Peyer's patch (tissue), 4 donors: Measurements from ENCODE around the gene TCEAL4. TPM values are rescaled to one million over a fixed set of nuclear protein-coding genes. Genes with fewer than 3 reads are reported as not detected.

Experiments used
- DNase-seq, 3 donors: peaks; one replicate each; pipeline ENCODE4 v3.0.0-alpha.2; 2017 to 2019
- H3K27ac ChIP-seq, 4 donors: fragments of 200-600 bp; sonication (generic); one replicate each; pipeline ENCODE4 v1.5.1; 2016 to 2019
- H3K27me3 ChIP-seq, 2 donors: fragments of 200-600 bp; sonication (generic); one replicate each; pipeline ENCODE4 v1.5.1; 2019
- H3K36me3 ChIP-seq, 3 donors: fragments of 200-600 bp; sonication (generic); one replicate each; pipeline ENCODE4 v1.5.1; 2016 to 2019
- H3K4me1 ChIP-seq, 4 donors: fragments of 200-600 bp; sonication (generic); one replicate each; pipeline ENCODE4 v1.5.1; 2016 to 2019
- H3K4me3 ChIP-seq, 4 donors: fragments of 200-600 bp; sonication (generic); 1 replicate in 3 of 4; 2 replicates in 1 of 4; pipeline ENCODE4 v1.5.1; 2016 to 2019; ENCODE audit warnings: mild to moderate bottlenecking in 1 of 4
- H3K9me3 ChIP-seq, 4 donors: fragments of 200-600 bp; sonication (generic); one replicate each; pipeline ENCODE4 v1.5.1; 2016 to 2019; ENCODE audit warnings: mild to moderate bottlenecking in 1 of 4
- POLR2A ChIP-seq, 2 donors: fragments of 450-650 bp; IDR thresholded peaks; one replicate each; pipeline ENCODE4 v1.5.1; 2017; ENCODE audit warnings: antibody characterized with exemption in 2 of 2, mild to moderate bottlenecking in 2 of 2, moderate library complexity in 2 of 2
- total RNA-seq, 4 donors: library from RNA; depleted of rRNA; stranded (reverse); fragments of >200 nt; gene quantifications; one replicate each; pipeline ENCODE4 v1.1.0, GENCODE V29; 2016
- TF ChIP-seq, protein P1 (sequence below), 6 experiments: fragments of 450-650 bp in 4 of 6; fragments of 200-600 bp in 2 of 6; sonication (generic) in 1 of 6; IDR thresholded peaks; one replicate each; pipeline ENCODE4 v1.5.1; 2017 to 2019; ENCODE audit warnings: antibody characterized with exemption in 6 of 6, mild to moderate bottlenecking in 3 of 6, moderate library complexity in 1 of 6

The TCEAL4 gene
- total RNA-seq, 4 donors from 2014 or later: 11.5 to 94.9 (median 18.8) TPM

- no peak for DNase-seq
- no peaks in the 10 kb centered on the region for H3K27me3 ChIP-seq
- TF ChIP-seq, protein P1, sequence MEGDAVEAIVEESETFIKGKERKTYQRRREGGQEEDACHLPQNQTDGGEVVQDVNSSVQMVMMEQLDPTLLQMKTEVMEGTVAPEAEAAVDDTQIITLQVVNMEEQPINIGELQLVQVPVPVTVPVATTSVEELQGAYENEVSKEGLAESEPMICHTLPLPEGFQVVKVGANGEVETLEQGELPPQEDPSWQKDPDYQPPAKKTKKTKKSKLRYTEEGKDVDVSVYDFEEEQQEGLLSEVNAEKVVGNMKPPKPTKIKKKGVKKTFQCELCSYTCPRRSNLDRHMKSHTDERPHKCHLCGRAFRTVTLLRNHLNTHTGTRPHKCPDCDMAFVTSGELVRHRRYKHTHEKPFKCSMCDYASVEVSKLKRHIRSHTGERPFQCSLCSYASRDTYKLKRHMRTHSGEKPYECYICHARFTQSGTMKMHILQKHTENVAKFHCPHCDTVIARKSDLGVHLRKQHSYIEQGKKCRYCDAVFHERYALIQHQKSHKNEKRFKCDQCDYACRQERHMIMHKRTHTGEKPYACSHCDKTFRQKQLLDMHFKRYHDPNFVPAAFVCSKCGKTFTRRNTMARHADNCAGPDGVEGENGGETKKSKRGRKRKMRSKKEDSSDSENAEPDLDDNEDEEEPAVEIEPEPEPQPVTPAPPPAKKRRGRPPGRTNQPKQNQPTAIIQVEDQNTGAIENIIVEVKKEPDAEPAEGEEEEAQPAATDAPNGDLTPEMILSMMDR (IDR thresholded peaks at IDR 0.05): no peak
- no peak for TF ChIP-seq POLR2A (IDR thresholded peaks at IDR 0.05)
- no peaks in the 10 kb centered on the region for H3K4me1 ChIP-seq
- no peaks in the 10 kb centered on the region for H3K36me3 ChIP-seq
- no peaks in the 10 kb centered on the region for H3K9me3 ChIP-seq
- peak overlapping the region in 1 of 4 donors; percentile 26 for H3K27ac ChIP-seq
- H3K4me3 ChIP-seq: no peak overlapping the region
Observed at GRCh38 chrX:103539695-103540094, 45.6 kb upstream of the TCEAL4 start.

- no peaks in the 10 kb centered on the region for H3K36me3 ChIP-seq
- TF ChIP-seq, protein P1 (IDR thresholded peaks at IDR 0.05): no peak
- TF ChIP-seq POLR2A (IDR thresholded peaks at IDR 0.05): no peak
- H3K4me1 ChIP-seq: no peaks in the 10 kb centered on the region
- no peaks in the 10 kb centered on the region for H3K9me3 ChIP-seq
- no peaks in the 10 kb centered on the region for H3K27me3 ChIP-seq
- no peak for DNase-seq
- H3K4me3 ChIP-seq: no peak overlapping the region
- H3K27ac ChIP-seq: no peak overlapping the region
Observed at GRCh38 chrX:103540145-103540544, 45.2 kb upstream of the TCEAL4 start.

DNA sequence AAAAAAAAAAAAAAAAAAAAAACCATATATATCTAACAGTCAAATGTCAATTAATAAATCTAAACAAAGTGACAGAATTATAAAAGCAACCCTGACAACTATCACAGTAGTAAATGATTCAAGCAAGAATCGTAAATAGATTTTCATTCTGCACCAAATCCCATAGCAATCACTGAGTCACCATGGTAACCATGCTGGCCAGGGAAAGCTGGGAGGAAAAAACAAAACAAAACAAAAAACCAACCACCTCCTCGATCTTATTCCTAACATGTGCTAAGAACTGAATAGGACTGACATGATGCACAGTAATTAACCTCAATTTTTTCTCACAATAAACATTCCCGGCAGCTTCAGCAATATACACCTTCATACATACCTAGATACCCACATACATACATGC, 35.4 kb upstream of the TCEAL4 start:
- H3K4me1 ChIP-seq: no peaks in the 10 kb centered on the region
- TF ChIP-seq, protein P1 (IDR thresholded peaks at IDR 0.05): no peak
- DNase-seq: no peak
- no peaks in the 10 kb centered on the region for H3K9me3 ChIP-seq
- H3K27me3 ChIP-seq: no peaks in the 10 kb centered on the region
- H3K27ac ChIP-seq: no peak overlapping the region
- no peak overlapping the region for H3K4me3 ChIP-seq
- H3K36me3 ChIP-seq: no peaks in the 10 kb centered on the region

- no peaks in the 10 kb centered on the region for H3K36me3 ChIP-seq
- no peaks in the 10 kb centered on the region for H3K27me3 ChIP-seq
- H3K27ac ChIP-seq: no peak overlapping the region
- TF ChIP-seq, protein P1 (IDR thresholded peaks at IDR 0.05): no peak
- no peak for TF ChIP-seq POLR2A (IDR thresholded peaks at IDR 0.05)
- no peaks in the 10 kb centered on the region for H3K9me3 ChIP-seq
- no peak overlapping the region for H3K4me3 ChIP-seq
- no peak for DNase-seq
- H3K4me1 ChIP-seq: no peaks in the 10 kb centered on the region
Observed at GRCh38 chrX:103550415-103551051, 34.8 kb upstream of the TCEAL4 start.

DNA sequence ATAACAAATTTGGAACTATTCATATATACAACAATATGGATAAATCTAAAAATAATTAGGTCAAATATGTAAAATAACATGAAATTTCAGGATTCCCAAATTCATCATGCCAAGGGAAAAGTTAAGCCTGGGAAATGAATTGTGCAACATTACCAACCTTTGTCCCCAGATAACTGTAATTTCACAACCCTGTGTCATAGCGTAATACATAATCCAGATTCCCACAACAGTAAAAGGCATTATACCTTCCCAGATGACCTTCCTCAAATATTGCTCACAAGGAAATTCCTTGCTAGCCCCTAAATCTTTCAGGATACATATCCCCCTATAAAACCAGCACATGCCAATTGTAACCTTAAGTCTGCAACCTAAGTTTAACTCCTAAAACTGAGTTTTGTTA, 33.1 kb upstream of the TCEAL4 start:
- no peak for TF ChIP-seq POLR2A (IDR thresholded peaks at IDR 0.05)
- TF ChIP-seq, protein P1 (IDR thresholded peaks at IDR 0.05): no peak
- H3K27me3 ChIP-seq: no peaks in the 10 kb centered on the region
- H3K9me3 ChIP-seq: no peaks in the 10 kb centered on the region
- no peaks in the 10 kb centered on the region for H3K4me1 ChIP-seq
- DNase-seq: no peak
- no peaks in the 10 kb centered on the region for H3K36me3 ChIP-seq
- no peak overlapping the region for H3K4me3 ChIP-seq
- no peak overlapping the region for H3K27ac ChIP-seq
